Adrenal gland (tissue), 5 donors: ENCODE measurements around the gene ENDOG.
"Not testable (repeated sequence)": the region's sequence is repeated elsewhere in the genome, so short reads cannot be mapped to it uniquely, and the experiment has no call there.

Source experiments
- POLR2A ChIP-seq, 2 donors: fragments of 450-650 bp; IDR thresholded peaks; one replicate each; pipeline ENCODE4 v1.6.1; 2017; ENCODE audit warnings: antibody characterized with exemption in 2 of 2, mild to moderate bottlenecking in 2 of 2, moderate library complexity in 1 of 2
- TF ChIP-seq, protein P1 (sequence below), 6 experiments: fragments of 450-650 bp in 4 of 6; fragments of 200-600 bp in 2 of 6; sonication (generic) in 1 of 6; IDR thresholded peaks; 1 replicate in 5 of 6; 2 replicates in 1 of 6; pipeline versions ENCODE4 v1.5.1 to v1.8.0; 2016 to 2021; ENCODE audit warnings: antibody characterized with exemption in 6 of 6, mild to moderate bottlenecking in 2 of 6, moderate library complexity in 1 of 6
- donor health status: DM: no; HTN: no; CAD: no.

DNA sequence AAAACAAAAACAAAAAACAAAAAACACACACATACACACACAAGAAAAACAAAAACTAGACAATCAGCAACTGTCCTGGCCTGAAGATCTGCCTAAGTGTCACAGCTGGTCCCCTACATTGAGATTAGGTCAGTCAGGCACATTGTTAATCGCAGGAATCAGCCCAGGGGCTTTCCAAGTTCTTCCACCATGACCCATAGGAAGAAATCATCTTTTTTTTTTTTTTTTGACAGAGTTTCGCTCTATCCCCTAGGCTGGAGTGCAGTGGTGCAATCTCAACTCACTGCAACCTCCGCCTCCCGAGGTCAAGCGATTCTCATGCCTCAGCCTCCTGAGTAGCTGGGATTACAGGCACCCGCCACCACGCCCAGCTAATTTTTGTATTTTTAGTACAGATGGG is 24.9 kb downstream of the ENDOG start:
- TF ChIP-seq, protein P1, sequence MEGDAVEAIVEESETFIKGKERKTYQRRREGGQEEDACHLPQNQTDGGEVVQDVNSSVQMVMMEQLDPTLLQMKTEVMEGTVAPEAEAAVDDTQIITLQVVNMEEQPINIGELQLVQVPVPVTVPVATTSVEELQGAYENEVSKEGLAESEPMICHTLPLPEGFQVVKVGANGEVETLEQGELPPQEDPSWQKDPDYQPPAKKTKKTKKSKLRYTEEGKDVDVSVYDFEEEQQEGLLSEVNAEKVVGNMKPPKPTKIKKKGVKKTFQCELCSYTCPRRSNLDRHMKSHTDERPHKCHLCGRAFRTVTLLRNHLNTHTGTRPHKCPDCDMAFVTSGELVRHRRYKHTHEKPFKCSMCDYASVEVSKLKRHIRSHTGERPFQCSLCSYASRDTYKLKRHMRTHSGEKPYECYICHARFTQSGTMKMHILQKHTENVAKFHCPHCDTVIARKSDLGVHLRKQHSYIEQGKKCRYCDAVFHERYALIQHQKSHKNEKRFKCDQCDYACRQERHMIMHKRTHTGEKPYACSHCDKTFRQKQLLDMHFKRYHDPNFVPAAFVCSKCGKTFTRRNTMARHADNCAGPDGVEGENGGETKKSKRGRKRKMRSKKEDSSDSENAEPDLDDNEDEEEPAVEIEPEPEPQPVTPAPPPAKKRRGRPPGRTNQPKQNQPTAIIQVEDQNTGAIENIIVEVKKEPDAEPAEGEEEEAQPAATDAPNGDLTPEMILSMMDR (IDR thresholded peaks at IDR 0.05), result not testable (repeated sequence)
- TF ChIP-seq POLR2A (IDR thresholded peaks at IDR 0.05), result not testable (repeated sequence)
